GM21367 (cell line): Measurements from ENCODE around the gene PCAT6.
"Not testable (repeated sequence)": the region's sequence is repeated elsewhere in the genome, so short reads cannot be mapped to it uniquely, and the experiment has no call there.

Source experiments
- ATAC-seq: cut with Tn5 transposase; IDR thresholded peaks from one replicate; pipeline ENCODE4 v1.9.1; 2021; ENCODE audit not compliant: unreplicated experiment

The PCAT6 gene

DNA sequence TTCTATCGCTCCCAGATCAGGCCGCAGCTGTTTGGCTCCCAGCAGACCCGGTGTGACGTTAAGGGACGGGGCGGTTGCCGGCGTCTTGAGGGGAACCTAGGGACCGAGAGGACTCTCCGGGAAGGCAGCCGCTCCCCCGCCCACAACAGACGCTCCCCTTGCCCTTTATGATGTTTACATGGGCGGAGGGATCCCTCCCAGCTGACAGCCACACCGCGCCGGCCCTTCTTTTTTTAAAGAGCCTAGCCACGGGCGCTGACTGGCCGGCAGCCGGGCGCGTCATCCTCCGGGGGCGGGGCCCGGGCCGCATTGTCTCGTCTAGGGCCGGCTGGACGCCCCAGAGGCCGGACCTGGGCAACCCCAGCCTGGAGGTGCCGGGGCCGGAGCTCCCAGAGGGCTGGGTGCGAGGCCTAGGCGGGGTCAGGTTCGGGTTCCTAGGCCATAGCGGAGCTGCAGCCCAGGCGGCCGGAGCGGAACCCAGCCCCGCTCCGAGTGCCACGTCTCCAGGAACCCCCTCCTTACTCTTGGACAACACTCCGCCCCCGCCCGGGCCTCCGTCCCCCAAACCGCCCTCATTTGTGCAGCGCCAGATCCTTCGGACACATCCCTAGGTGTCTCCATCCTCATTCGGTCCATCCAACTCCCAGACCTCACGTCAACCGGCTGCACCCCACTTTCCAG lies at the start of gene PCAT6:
TSS of gene PCAT6 (plus strand) at position 340 of the 681 bp plus-strand sequence.
- ATAC-seq: peak; percentile 67

DNA sequence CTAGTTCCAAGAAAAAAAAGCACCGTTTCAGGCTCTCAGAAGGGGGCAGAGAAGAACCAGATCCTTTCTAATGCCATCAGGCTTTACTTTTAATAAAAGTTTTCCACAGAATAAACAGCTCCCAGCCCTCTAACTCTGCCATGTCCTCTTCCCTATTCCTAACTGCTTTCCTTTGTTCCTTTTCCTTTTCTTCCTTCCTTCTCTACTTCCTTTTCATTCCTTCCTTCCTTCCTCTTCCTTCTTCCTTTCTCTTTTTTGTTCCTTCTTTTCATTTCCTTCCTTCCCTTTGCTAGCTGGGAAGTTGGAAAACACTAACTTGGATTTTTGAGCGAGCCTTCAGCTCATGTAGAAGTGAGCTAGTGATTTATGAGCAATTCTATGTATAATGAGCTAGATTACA lies 48.7 kb upstream of the PCAT6 start:
- ATAC-seq: no peak

DNA sequence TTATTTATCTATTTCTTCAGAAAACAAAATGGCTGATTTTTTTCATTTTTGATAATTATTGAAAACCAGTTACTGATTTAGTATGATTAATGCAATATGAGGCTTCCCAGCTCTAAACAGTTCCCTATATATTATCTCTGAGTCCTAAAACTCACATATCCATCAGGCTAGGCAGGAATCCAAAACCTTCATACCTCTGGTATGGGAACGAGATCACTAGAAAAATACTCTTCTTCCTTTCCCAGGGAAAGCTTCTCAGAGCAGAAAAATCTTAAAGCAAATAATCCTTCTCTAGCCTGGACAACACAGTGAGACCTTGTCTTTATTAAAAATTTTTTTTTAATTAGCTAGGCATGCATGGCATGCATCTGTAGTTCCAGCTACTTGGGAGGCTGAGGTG lies 45.0 kb upstream of the PCAT6 start:
- no peak for ATAC-seq

DNA sequence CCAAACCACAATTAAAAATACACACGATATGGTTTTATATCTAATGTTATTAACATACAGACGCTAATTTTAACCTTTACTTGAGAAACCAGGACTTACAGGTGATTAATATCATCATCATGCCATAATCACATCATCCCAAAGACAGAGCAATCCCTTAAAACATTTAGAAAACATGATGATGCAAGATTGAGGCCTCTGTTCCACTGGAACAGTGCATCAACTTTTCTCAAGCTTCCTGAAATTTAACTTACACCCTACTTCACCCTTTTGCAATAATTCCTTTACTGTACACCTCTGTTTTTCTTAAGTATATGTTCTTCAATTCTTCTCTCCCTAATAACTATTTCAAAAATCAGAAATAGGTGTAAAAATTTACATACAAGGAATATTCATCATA lies 40.6 kb upstream of the PCAT6 start:
- ATAC-seq: no peak

DNA sequence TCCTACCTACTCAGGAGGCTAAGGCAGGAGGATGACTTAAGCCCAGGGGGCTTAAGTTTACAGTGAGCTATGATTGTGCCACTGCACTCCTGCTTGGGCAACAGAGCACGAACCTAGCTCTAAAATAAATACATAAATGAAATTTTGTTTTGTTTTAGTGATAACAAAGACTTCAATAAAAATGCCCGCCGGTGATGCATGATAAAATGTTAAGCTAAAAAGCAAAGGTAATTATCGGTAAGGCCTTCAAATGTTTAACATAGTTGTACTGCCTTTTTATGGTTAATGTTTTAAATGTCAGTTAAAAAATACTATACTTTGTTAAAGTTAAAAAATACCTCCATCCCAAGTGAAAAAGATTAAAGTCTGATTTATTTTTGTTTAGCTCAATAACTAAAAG lies 29.6 kb upstream of the PCAT6 start:
- ATAC-seq: no peak

DNA sequence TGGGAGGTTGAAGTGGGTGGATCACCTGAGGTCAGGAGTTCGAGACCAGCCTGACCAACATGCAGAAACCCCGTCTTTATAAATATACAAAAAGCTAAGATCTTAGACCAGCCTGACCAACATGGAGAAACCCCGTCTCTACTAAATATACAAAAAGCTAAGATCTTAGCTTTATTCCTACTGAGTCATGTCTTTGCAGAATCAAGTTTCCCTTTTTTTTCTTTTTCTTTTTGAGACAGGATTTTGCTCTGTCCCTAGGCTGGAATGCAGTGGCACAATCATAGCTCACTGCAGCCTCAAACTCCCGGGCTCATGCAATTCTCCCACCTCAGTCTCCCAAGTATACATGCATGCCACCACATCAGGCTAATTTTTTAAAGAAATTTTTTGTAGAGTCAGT lies 23.9 kb upstream of the PCAT6 start:
- ATAC-seq: no peak

DNA sequence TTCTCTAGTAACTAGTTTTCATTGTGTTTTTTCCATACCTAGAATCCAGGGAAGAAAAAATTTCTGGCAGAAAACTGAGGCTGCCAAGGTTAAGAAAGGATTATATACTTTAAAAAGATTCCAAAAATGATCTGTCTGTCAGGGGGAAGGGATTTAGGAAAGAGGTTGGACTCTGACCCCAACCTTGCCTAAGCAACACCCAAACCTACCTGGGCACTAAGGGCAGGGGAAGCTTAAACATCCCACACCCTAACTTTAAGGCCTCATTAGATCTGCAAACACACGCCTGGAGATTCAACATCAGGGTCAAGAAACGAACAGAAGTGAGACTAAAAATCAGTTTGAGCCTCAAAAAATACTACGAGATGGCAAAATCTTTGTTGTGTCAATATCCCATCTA lies 22.0 kb upstream of the PCAT6 start:
- ATAC-seq: no peak

DNA sequence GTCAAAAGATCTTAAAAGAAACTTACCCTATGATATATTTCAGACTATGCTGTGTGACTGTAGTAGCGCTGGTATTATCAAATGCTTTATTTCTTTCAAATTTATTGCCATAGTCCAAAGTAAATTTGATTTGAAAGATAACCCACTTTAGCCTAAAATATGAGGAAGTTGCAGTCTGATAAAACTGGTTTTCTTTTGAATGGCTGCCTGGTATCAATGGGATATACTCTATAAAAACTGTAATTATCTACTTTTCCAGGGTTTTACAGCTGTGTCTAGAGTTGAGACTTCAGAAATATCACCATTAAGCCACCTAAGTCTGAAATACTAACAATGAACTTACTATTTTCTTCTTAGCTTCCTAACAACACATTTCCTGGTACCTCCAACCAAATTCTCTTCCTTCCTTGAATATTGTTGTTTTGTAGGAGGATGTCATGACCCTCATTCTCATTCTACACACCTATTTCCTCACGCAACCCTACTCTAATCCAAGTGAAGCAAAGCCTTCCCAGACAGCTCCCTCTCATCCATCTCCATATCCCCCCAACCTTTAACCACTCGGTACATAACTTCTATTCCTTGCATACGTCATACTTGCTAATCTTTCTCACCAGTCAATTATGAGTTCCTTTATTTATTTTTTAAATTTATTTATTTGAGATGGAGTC lies 19.5 kb upstream of the PCAT6 start:
- no peak for ATAC-seq

DNA sequence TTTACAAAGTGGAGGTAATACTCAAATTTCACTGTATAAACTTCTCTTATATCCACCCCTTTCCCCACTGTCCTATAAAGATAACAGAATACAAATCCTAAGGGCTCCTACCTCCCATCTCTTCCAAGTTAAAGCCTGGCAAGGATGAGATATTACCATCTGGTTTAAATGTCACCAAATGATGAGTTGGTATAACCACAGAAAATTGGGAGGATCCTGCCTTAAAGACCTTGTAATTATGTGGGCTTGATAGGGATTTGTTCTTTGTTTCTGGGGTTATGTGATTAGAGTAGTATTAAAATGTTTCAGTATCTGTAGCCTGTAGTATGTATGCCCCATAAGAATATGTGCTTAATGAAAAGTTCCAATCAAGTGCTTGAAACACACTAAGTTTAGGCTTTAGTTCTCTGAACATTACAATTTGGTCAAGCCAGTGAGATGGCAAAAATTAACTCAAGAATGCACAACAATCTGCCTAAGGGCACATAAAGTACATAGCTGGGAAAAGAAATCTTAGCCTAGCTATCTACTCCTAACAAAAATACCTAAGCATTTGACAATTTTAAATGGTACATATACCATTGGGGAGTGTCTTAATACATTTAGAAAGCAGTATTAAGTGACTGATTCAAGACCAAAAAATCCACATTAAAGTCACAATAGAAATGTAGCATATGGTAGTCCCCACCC lies 16.6 kb upstream of the PCAT6 start:
- no peak for ATAC-seq

DNA sequence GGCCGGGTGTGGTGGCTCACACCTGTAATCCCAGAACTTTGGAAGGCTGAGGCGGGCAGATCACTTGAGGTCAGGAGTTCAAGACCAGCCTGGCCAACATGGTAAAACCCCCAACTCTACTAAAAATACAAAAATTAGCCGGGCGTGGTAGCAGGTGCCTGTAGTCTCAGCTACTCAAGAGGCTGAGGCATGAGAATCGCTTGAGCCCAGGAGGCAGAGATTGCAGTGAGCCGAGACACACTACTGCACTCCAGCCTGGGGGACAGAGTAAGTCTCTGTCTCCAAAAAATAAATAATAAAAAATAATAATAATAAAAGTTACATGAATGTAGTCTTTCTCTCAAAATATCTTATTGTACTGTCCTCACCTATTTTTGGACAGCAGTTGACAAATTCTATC lies 15.8 kb upstream of the PCAT6 start:
- not testable (repeated sequence) for ATAC-seq

DNA sequence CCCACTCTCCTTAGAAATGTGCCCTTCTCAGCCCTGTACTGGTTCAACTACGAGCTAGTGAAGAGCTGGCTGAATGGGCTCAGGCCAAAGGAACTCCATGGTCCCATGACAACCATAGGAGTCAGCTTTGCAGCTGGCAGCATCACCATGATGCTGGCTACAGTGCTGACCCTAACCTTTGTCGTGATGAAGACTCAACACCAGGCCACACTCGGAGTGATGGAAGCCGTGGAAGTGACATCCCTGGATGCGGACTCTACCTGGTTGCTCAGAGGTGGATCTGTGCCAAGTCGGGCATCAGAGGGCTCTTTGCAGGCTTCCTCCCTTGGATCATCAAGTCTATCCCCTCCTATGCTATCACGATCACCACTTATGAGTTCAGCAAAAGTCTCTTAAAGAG lies 14.1 kb upstream of the PCAT6 start:
- no peak for ATAC-seq

DNA sequence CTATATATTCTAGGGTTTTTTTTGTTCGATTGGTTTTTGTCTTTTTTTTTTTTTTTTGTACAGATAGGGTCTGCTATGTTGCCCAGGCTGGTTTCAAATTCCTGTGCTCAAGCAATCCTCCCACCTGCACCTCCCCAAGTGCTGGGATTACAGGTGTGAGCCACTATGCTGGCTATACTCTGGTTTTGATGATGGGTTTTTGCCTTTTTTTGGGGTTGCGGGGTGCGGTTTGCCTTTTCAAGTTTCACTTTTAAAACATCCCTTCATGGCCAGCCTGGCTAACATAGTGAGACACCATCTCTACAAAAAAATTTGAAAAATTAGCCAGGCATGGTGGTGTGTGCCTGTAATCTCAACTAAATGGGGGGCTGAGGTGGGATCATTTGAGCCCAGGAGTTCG lies 12.5 kb upstream of the PCAT6 start:
- no peak for ATAC-seq

DNA sequence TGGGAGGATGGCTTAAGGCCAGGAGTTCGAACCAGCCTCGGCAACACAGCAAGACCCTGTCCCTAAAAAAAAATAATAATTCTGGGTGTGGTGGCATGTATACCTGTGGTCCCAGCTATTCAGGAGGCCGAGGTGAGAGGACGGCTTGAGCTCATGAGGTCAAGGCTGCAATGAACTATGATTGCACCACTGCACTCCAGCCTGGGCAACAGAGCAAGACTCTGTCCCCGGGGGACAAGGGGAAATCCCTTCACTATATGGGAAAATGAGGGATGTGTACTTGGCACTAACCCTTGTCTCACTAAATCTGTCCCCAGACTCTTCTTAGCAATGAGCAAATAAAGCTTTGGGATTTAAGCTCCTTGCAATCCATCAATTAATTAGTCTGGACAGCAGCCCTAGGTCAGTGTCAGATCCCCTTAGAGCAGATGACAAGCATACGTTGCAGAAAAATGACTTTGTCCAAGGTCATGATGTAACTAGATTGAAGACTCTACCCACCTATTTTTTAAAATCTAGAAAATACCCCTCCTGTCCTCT lies 11.9 kb upstream of the PCAT6 start:
- ATAC-seq: no peak

DNA sequence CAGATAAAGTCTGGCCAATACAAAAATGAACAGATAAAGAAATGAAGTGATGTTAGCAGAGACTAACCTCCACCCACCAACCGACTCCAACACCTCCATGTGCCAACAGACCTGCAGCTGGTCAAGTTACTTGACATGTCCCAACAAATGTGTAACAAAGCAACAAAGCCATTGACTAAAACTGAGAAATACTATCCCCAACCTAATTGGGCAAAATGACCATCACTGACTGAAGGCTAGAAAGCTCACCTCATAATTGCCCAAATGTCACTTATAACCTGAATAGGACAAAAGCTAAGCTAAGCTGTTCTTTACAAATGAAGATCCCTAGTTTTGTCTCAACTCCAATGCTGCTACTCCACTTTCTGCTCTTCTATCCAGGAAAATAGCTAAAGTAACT lies 10.0 kb upstream of the PCAT6 start:
- no peak for ATAC-seq

DNA sequence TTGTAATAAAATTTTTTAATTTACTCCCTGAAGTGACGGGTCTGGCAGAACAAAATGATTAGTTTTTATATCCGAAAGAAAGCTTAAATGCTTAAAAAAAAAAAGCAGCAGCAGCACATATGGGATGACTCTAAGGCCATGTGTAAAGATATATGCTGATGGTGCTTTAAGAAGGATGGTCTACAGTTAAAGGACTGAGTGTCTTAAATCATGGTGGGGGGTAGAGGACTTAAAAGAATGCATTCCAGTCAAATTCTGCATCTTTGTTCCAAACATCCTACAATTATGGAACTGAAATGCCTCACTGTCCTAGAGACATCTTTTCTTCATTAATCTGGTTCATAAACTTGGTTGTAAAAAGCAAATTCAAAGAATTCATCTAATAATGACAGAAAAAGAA lies 9.6 kb upstream of the PCAT6 start:
- ATAC-seq: no peak

DNA sequence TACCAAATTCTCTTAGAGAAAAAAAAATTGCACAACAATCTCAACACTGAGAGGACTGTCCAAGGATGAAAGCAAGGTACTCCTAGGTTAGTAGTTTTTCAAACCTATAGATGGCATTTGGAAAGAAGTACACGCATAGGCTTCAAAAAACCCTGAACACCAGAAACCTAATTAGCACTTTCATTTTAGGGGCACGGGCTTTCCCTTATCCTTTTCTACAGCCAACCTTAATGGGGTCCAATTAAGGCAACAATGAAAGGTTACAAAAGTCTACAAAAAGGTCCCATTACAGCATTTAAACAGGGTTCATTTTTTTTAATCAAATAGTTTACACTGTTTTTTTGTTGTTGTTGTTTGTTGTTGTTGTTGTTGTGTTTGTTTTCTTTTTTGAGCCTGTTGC lies 8.7 kb upstream of the PCAT6 start:
- no peak for ATAC-seq

DNA sequence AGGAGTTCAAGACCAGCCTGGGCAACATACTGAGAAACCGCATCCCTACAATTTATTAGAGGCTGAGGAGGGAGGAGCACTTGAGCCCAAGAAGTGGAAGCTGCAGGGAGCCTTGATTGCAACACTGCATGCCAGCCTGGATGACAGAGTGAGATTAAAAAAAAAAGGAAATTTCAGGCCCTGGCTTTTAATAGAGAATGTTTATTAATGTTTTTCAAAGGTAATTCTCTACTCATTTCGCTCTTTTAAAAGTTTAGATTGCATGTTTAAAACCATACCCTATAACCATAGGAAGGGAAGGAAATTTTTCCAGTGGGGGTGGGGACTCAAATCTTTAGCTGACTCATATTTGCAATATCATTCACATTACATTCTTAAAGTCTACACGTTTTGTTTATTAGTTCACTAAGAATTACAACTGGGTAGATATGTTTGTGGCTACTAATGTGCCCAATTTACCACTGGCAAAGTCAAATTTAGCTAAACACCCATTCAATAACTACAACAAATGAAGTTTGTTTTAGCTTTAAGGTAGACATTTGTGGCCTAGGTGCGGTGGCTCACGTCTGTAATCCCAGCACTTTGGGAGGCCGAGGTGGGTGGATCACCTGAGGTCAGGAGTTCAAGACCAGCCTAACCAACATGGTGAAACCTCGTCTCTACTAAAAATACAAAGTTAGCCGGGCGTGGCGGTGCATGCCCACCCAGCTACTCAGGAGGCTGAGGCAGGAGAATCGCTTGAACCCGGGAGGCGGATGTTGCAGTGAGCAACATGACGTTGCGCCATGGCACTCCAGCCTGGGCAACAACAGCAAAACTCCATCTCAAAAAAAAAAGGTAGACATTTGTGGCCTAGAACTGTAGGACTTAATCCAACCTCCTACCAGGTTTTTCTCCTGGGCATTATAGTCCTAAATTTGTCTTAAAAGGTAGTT lies 7.5 kb upstream of the PCAT6 start:
- ATAC-seq: no peak

DNA sequence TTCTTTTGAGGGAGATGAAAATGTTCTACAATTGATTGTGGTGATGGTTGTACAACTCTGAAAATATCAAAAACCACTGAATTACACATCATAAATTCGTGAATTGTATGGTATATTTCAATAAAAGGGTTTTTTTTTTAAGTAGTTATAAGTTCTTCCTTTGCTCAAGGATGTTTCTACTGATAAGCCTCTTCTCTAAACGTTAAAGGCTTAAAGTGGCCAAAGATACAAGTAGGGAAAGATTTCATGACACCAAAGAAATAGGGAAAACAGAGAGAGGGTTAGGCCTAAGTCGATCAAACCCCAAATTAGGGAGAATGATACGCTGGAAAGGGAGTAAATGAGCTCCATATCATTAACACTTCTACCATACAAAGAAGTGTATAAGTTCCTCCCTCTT lies 6.6 kb upstream of the PCAT6 start:
- ATAC-seq: no peak

DNA sequence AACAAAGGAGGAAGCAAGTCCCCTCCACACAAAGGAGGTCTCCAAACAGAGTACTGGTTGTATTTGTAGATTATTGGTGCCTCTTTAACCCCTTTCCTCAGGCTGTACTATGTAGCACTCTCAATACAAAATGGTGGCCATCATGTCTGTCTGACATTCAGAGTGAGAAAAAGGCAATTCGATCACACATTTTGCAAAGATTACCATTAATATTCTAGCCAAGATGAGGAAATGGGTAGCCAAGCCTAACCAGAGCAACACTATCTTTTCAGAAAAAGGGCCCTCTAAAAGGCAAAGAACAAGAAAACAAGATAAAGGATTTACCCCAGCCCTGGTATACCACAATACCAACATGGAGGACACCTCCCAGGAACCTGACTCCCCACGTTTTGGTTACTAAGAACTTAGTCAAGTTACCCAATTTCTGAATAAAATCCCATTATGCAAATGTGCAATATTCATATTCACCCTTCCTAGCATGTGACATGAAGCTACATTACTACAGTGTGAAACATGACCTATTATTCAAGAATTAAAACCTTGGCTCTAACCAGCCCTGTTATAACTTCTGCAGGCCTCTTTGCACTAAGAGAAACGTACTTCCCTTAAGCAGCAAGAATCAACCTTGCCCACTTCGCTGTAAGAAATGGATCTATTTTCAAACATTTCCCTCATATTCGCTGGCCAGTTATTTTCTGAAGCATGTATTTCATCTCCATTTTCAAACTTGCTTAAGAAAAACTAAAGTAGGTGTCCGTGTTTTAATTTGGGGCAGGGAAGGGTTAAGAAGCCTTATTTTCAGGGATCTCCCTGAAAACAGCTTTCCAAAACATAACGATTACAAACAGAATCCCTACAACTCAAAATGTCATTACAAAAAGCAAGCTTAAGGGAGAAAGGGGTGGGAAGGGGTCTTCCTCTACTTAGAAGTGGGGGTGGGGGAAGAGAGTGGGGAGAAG lies 4.6 kb upstream of the PCAT6 start:
- ATAC-seq: no peak
